ENCODE data around the gene TIMM8B.
A peak's percentile ranks its signal among the peaks of the same experiment; 100 is the strongest.
"Not testable (repeated sequence)": the region's sequence is repeated elsewhere in the genome, so short reads cannot be mapped to it uniquely, and the experiment has no call there.

The TIMM8B gene, protein sequence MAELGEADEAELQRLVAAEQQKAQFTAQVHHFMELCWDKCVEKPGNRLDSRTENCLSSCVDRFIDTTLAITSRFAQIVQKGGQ

DNA sequence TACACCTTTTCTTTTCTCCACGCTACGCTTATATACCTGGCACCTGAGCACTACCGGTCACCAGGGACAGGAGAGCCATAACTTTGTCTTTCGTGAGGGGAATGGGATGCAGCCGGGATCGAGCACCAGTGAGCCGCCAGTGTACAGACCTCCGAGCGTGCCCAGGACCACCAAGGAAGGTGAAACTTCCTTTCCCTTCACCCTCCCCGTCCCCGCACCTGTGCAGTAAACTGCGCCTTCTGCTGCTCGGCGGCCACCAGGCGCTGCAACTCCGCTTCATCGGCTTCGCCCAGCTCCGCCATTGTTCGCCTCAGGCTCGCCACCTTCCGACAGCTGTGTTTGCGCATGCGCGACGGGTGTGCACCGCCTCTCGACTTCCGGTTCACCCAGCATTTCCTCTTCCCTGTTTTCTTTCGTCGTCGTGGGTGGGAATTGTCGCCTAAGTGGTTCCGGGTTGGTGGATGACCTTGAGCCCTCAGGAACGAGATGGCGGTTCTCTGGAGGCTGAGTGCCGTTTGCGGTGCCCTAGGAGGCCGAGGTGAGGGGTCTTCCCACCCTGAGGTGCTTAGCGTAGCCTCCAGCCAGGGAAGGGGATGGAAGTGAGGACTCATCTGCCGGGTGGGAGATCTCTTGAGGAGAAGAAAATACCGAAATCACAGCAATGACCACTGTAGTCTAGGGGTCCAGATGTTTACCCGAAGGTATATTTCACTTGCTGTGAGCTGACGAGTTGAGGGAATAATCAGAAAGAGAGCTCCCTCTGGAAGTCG lies at the start of gene TIMM8B, which contains the start of gene SDHD:
TSS of gene TIMM8B (minus strand) at position 335 of the 770 bp plus-strand sequence. CDS start at position 302, 33 bp downstream.
TSS of gene SDHD (plus strand) at position 452 of the 770 bp plus-strand sequence. CDS start at position 487, 35 bp downstream.
- peak; percentile 84 to 87 for DNase-seq

DNA sequence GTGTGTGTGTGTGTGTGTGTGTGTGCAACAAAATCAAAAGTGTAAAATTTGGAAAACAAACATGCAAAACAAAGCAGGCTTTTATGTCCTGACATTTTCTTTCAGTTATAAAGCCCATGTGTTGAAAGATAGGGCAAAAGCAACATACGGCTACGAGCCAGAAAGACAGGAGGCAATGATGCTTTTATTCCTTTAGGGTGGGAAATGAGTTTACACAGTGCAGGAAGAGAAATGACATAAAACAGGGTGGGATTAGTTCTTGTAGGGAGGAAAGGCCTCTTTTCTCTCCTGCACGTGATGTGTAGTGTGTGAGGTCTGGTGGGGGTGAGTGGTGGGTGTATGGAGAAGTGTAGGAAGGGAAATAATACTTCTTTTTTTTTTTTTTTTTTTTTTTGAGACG lies 47.9 kb upstream of the TIMM8B start:
- DNase-seq = no peak

GRCh38 chr11:112132737-112133136 lies 46.2 kb upstream of the TIMM8B start:
- DNase-seq = no peak

- DNase-seq = no peak
These were observed 43.1 kb upstream of the TIMM8B start for GRCh38 chr11:112129656-112130055.

- peak; percentile 34 to 58 for DNase-seq
These were observed 42.0 kb upstream of the TIMM8B start for GRCh38 chr11:112128483-112129121.

- DNase-seq = no peak
These were observed 40.5 kb upstream of the TIMM8B start for GRCh38 chr11:112127056-112127455.

DNA sequence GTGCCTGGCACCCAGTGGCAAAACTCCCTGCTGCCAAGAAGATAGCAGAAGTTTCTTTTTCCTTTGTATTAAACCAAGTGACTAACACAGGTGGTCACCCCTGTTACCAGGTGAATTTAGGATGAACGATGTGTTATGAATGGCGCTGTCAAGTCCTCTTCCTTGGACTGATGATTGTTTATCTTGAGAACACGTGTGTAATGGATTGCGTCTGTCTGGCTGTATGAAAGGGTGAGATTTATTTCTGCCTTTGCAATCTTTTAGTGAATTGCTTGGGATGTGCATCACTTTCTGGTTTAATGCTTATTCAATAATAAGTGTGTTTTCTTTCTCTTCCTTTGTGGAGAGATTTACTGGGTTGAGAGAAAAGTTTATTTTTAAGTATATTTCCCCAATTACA lies 36.6 kb upstream of the TIMM8B start:
- DNase-seq = no peak

DNA sequence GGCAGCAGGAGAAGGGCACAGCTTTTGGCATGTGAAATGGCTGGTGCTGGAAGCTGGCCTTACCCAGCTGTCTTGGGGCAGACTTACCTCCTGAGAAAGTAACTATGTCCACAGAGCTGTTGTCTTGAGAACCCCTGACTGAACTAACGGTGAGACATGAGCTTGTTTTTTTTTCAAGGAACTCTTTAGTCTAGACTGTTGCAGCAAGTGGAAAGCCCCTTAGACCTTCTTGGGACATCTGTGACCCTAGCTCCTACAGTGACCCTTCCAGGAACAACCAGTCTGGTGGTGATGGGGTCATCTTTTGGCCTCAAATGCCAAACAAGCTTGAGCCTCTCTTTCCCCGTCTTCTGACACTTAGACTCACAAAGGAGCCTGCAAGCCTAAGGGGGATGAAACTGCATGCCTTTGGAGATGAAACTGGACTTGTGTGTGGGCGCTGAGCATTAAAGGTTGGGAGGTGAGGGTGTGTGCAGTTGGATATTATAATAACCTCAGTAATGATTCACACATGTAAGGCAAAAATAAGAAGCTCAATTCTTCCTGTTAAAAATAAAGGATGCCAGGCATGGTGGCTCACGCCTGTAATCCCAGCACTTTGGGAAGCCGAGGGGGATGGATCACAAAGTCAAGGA lies 35.5 kb upstream of the TIMM8B start:
- no peak for DNase-seq

GRCh38 chr11:112118176-112118575 lies 31.6 kb upstream of the TIMM8B start:
- DNase-seq = no peak

- DNase-seq = no peak
These were observed 28.8 kb upstream of the TIMM8B start for GRCh38 chr11:112115386-112115785.

DNA sequence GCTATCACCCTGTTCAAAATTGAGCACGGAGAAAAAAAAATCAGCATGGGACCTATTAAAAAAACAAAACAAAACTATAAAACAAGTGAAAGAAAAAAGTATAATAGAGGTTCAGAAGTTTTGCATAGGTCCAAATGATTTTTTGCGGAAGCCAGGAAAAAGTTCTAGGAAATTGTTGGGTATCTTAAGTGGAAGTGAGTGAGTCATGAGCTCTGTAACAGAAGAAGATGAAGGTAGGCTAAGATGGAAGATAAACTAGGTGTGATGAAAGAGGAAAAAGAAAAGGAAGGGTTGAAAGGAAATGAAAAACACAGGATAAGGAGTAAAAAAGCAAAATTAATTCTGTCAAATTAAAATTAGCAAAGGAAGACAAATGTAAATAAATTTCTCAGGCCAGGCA lies 27.9 kb upstream of the TIMM8B start:
- no peak for DNase-seq

- DNase-seq = peak in 1 of 2 experiments; percentile 40
These were observed 27.2 kb upstream of the TIMM8B start for GRCh38 chr11:112113539-112114457.

- no peak for DNase-seq
These were observed 19.5 kb upstream of the TIMM8B start for GRCh38 chr11:112106070-112106469.

GRCh38 chr11:112103446-112103845 lies 16.9 kb upstream of the TIMM8B start:
- no peak for DNase-seq

DNA sequence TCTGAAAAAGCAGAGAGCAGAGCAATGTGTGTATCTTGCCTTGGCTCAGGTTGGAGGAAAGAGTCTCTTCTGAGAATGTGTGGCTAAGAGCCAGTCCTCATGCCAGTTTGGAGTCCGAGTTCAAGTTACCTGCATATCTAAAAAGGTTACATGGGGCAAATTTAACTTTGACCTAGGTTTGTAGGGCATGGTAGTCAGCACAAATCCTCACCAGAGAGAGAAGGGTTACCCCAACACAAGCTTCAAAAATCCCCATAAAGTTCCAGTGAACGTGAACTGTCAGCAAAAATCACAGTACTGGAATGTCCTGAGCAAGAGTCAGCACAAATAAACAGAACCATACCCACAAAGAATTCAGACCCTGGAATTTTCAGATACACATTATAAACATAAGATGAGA lies 13.9 kb upstream of the TIMM8B start:
- no peak for DNase-seq

- DNase-seq = no peak
These were observed 11.4 kb upstream of the TIMM8B start for GRCh38 chr11:112097734-112098528.

GRCh38 chr11:112096194-112096593 lies 9.6 kb upstream of the TIMM8B start:
- DNase-seq = no peak

DNA sequence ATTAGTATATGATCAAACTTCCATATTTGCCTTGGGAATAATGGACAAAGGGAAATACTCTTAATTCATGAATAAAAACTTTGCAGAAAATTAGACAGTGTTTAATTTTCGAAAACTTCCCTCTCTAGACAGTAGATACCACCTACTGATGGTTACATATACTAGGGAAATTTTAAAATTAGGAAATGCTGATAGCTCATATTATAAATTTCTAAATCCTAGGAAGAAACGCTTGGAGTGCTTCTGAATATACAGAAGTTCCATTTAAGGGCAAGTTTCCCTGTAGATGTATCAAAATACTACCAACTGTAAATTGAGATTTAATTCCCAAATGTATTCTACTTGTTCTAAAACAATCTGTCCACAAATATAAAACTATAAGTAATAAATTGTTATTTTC lies 8.7 kb upstream of the TIMM8B start:
- not testable (repeated sequence) for DNase-seq

- DNase-seq = no peak
These were observed 656 bp upstream of the TIMM8B start for GRCh38 chr11:112087212-112087611.

DNA sequence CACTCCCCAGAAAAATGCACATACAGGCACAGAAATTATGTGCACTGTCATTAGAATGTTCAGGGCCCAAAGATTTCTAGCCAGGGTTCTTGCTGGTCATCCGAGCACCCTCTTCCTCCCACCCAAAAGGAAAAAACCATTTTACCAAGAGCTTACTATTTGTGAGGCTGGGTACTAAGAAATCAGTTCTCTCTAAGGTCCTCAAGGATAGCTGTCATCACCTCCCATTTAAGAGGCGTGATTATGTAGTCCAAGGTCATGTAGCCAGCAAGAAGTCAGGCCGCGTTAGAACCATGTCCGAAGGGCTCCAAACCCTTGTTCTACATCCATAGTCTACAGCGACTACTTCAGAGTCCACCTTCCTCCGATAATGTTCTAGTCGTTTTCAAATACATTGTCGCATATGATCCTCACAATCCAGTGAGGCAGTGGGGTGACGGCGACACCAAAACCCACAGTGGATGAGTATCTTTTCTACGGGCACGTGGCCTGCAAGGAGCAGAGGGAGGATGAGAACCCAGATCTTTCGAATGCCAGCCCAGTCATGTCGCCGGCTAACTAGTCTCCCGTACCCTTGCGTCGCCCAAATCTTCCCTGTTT lies 634 bp downstream of the TIMM8B start:
- DNase-seq = no peak

- no peak for DNase-seq
These were observed 3.8 kb downstream of the TIMM8B start for GRCh38 chr11:112082729-112083128.

All from NCI-H187 (cell line).